GM12878 (cell line): Measurements from ENCODE around the gene COPS3. TPM values are rescaled to one million over a fixed set of nuclear protein-coding genes. Genes with fewer than 3 reads are reported as not detected.

Experiments
- ATAC-seq: fragments of 200-7000 bp; cut with Tn5 transposase; 3 replicates; pipeline ENCODE4 v1.9.1; 2020; ENCODE audit warnings: mild to moderate bottlenecking, moderate library complexity
- BruUV-seq: library from RNA; stranded (reverse); fragments of 400-500 nt; replicated peaks from 2 replicates; lab custom pipeline; 2021; lab: Mats Ljungman, UMichigan
- CTCF ChIA-PET: fragments of 300-600 bp; sonication (Branson Sonifier 250); formaldehyde crosslinking; extraction: SDS; loops from one replicate; lab custom pipeline; 2021; ENCODE audit warnings: inconsistent platforms; lab: Yijun Ruan, JAX
- POLR2A ChIA-PET: fragments of 350-600 bp; formaldehyde crosslinking; extraction: SDS; loops from one replicate; lab custom pipeline; 2021; ENCODE audit warnings: inconsistent platforms; lab: Charles Lee
- RAD21 ChIA-PET: fragments of 300-600 bp; sonication (Branson Sonifier 250); formaldehyde crosslinking; loops from one replicate; lab custom pipeline; 2023; ENCODE audit warnings: antibody characterized with exemption; ENCODE audit not compliant: unreplicated experiment; lab: Charles Lee
- SMC1A ChIA-PET: fragments of 300-600 bp; sonication (Branson Sonifier 250); formaldehyde crosslinking; loops from one replicate; lab custom pipeline; 2023; ENCODE audit not compliant: unreplicated experiment, uncharacterized antibody; lab: Charles Lee
- DNase-seq: peaks from one replicate; pipeline ENCODE4 v3.0.0-alpha.2; 2011; ENCODE audit warnings: low read depth, low spot score
- FAIRE-seq: peaks from 3 replicates; lab custom pipeline; 2011; peaks lifted over from hg19 to GRCh38; lab: Jason Lieb, UNC
- H2AFZ ChIP-seq: 2 replicates; pipeline ENCODE4 v1.6.0; 2011; ENCODE audit warnings: low read depth, low read length, control low read depth; ENCODE audit not compliant: control insufficient read depth
- H3K27ac ChIP-seq: 2 replicates; pipeline ENCODE4 v1.5.1; 2011; ENCODE audit warnings: control low read depth; ENCODE audit not compliant: control insufficient read depth, insufficient read depth
- H3K27me3 ChIP-seq, 2 experiments: replicated peaks in 1 of 2; 2 replicates each; pipeline versions ENCODE4 v1.6.0 to v1.6.1; 2011; ENCODE audit warnings: low read length in 1 of 2; ENCODE audit not compliant: control insufficient read depth in 2 of 2, insufficient read depth in 2 of 2
- H3K36me3 ChIP-seq, 2 experiments: 2 replicates each; pipeline ENCODE4 v1.5.1; 2011; ENCODE audit warnings: low read length in 1 of 2; ENCODE audit not compliant: control insufficient read depth in 2 of 2, insufficient read depth in 2 of 2
- H3K4me1 ChIP-seq: 2 replicates; pipeline ENCODE4 v1.6.1; 2011; ENCODE audit warnings: mild to moderate bottlenecking, low read length, moderate library complexity, mixed read lengths; ENCODE audit not compliant: control insufficient read depth, insufficient read depth
- H3K4me2 ChIP-seq: 2 replicates; pipeline ENCODE4 v1.6.0; 2011; ENCODE audit warnings: control low read depth; ENCODE audit not compliant: control insufficient read depth, insufficient read depth
- H3K4me3 ChIP-seq: fragments of 200-600 bp; sonication (generic); 2 replicates; pipeline ENCODE4 v1.5.1; 2016
- H3K79me2 ChIP-seq: 2 replicates; pipeline ENCODE4 v1.6.0; 2011; ENCODE audit warnings: low read length; ENCODE audit not compliant: control insufficient read depth, insufficient read depth
- H3K9ac ChIP-seq: 2 replicates; pipeline ENCODE4 v1.8.0; 2011; ENCODE audit warnings: low read length, control low read depth, mixed read lengths; ENCODE audit not compliant: control insufficient read depth, insufficient read depth
- H3K9me3 ChIP-seq: replicated peaks from 3 replicates; pipeline ENCODE4 v1.5.1; 2011; ENCODE audit warnings: mild to moderate bottlenecking, low read length; ENCODE audit not compliant: control insufficient read depth, insufficient read depth
- H4K20me1 ChIP-seq: 2 replicates; pipeline ENCODE4 v1.6.0; 2011; ENCODE audit not compliant: control insufficient read depth, insufficient read depth
- BMI1 ChIP-seq: fragments of 450-650 bp; IDR thresholded peaks from 2 replicates; pipeline ENCODE4 v1.6.1; 2016; ENCODE audit warnings: mild to moderate bottlenecking, moderate library complexity, borderline replicate concordance
- CHD1 ChIP-seq: IDR thresholded peaks from 2 replicates; pipeline ENCODE4 v1.6.1; 2012; ENCODE audit warnings: low read depth, low read length, improper control_type of control experiment
- CREB1 ChIP-seq: IDR thresholded peaks from 2 replicates; pipeline ENCODE4 v1.6.1; 2012; ENCODE audit warnings: low read depth, mild to moderate bottlenecking, inconsistent platforms
- CREM ChIP-seq: IDR thresholded peaks from 2 replicates; pipeline ENCODE4 v1.6.1; 2014; ENCODE audit warnings: antibody characterized with exemption, low read depth
- CUX1 ChIP-seq: IDR thresholded peaks from 2 replicates; pipeline ENCODE4 v1.6.1; 2012; ENCODE audit warnings: improper control_type of control experiment, low read depth, low read length; ENCODE audit not compliant: insufficient replicate concordance
- ELK1 ChIP-seq: IDR thresholded peaks from 2 replicates; pipeline ENCODE4 v1.6.1; 2012; ENCODE audit warnings: low read depth, low read length, improper control_type of control experiment
- GABPA ChIP-seq: IDR thresholded peaks from 2 replicates; pipeline ENCODE4 v1.6.1; 2014; ENCODE audit warnings: antibody characterized with exemption, low read depth, mild to moderate bottlenecking, inconsistent platforms
- HDGF ChIP-seq: fragments of 450-650 bp; IDR thresholded peaks from 2 replicates; pipeline ENCODE4 v1.6.1; 2016; ENCODE audit warnings: antibody characterized with exemption
- JUND ChIP-seq: IDR thresholded peaks from 2 replicates; pipeline ENCODE4 v1.6.1; 2012; ENCODE audit warnings: low read depth, mild to moderate bottlenecking, low read length, improper control_type of control experiment, moderate library complexity
- MXI1 ChIP-seq: fragments of 150-350 bp; IDR thresholded peaks from 2 replicates; pipeline ENCODE4 v1.6.1; 2011; ENCODE audit warnings: low read depth, mild to moderate bottlenecking, inconsistent platforms, low read length, improper control_type of control experiment
- NKRF ChIP-seq: fragments of 450-650 bp; conservative IDR thresholded peaks from 2 replicates; pipeline ENCODE4 v1.6.1; 2017; ENCODE audit warnings: mild to moderate bottlenecking, moderate library complexity
- POLR2AphosphoS5 ChIP-seq: IDR thresholded peaks from 2 replicates; pipeline ENCODE4 v1.6.1; 2011; ENCODE audit warnings: mild to moderate bottlenecking, low read length, inconsistent platforms
- RAD21 ChIP-seq: IDR thresholded peaks from 2 replicates; pipeline ENCODE4 v1.6.1; 2011; ENCODE audit warnings: mild to moderate bottlenecking, low read depth, low read length, moderate library complexity; ENCODE audit not compliant: insufficient read depth
- SIX5 ChIP-seq: IDR thresholded peaks from 2 replicates; pipeline ENCODE4 v1.6.1; 2011; ENCODE audit warnings: mild to moderate bottlenecking, low read depth, low read length, moderate library complexity; ENCODE audit not compliant: severe bottlenecking
- SPI1 ChIP-seq: IDR thresholded peaks from 2 replicates; pipeline ENCODE4 v1.6.1; 2011; ENCODE audit warnings: low read depth, mild to moderate bottlenecking, low read length, moderate library complexity, borderline replicate concordance; ENCODE audit not compliant: insufficient read depth
- TAF1 ChIP-seq: IDR thresholded peaks from 2 replicates; pipeline ENCODE4 v1.6.1; 2011; ENCODE audit warnings: mild to moderate bottlenecking, low read depth, low read length, borderline replicate concordance
- ZNF207 ChIP-seq: fragments of 450-650 bp; IDR thresholded peaks from 2 replicates; pipeline ENCODE4 v1.6.1; 2014; ENCODE audit warnings: antibody characterized with exemption, mild to moderate bottlenecking, borderline replicate concordance
- WGBS: methylation state at CpG from one replicate; pipeline ENCODE4 v1.1.6; 2016; ENCODE audit warnings: low lambda C conversion rate; ENCODE audit not compliant: insufficient replicate concordance, insufficient coverage; ENCODE audit errors: missing lambda C conversion rate; 5-methylcytosine and 5-hydroxymethylcytosine counted together
- in situ Hi-C: fragments of 300-500 bp; cut with MboI; formaldehyde crosslinking; loops from 9 replicates; pipeline ENCODE4 v1.14.3; 2018; ENCODE audit warnings: mixed read lengths
- intact Hi-C: fragments of 100-400 bp; cut with micrococcal nuclease; formaldehyde crosslinking; loops from one replicate; pipeline ENCODE4 v1.14.2; 2022; ENCODE audit not compliant: unreplicated experiment
- polyA plus RNA-seq, 11 experiments: library from polyadenylated mRNA; depleted of rRNA in 4 of 11; unstranded in 6 of 11; stranded (reverse) in 5 of 11; fragments of >200 nt; fragmentation: Nextera tagmentation in 4 of 11; fragmentation: Illumina TruSeq in 1 of 11; extraction: Ambion mirVana in 4 of 11; extraction: Trizol in 1 of 11; gene quantifications; 1 replicate in 1 of 11; 2 replicates in 10 of 11; pipeline versions ENCODE4 v1.2.1 to v1.2.3, GENCODE V29; 2011 to 2016; ENCODE audit warnings: inconsistent platforms in 2 of 11, missing spikeins in 2 of 11, low read depth in 1 of 11
- total RNA-seq, 4 experiments: library from RNA; depleted of rRNA in 3 of 4; stranded (reverse); fragments of >200 nt in 3 of 4; fragmentation: Illumina TruSeq in 1 of 4; extraction: Trizol in 1 of 4; gene quantifications; 2 replicates each; pipeline versions ENCODE4 v1.2.1 to v1.2.3, GENCODE V29; 2013 to 2021

COPS3 gene
- total and polyA plus RNA-seq, 10 of the 15 experiments (the other 5 are each of a cell fraction or from before 2014, with no cell fraction given): 99.7 to 187 (median 133) TPM

GRCh38 chr17:17207998-17208397 lies 73.0 kb downstream of the COPS3 start:
- CTCF ChIA-PET: interaction anchor here (0.6 kb wide), 1 partner anchor 43 kb away, joined by 3 read pairs; no protein-coding TSS in a partner anchor
- 82% methylated on average over 8 of the region's 8 CpGs for WGBS
- Histone ChIP-seq H3K4me2 (no peak overlapping the region), H4K20me1 (no peaks in the 10 kb centered on the region), H3K4me3 (no peak overlapping the region), H3K36me3 (peaks cover 2 to 4% of the 10 kb centered on the region in 2 experiments; a peak in 3 of 4 replicates), H2AFZ (no peak overlapping the region), H3K9me3 (no peaks in the 10 kb centered on the region), H3K79me2 (peaks cover 26% of the 10 kb centered on the region), H3K27ac (no peak overlapping the region), H3K27me3 (no peaks in the 10 kb centered on the region), H3K4me1 (peaks cover 9% of the 10 kb centered on the region; the same call in 1 of the 2 replicates), H3K9ac (no peak overlapping the region)
- BruUV-seq: no TSS peak
- FAIRE-seq (no peak), ATAC-seq (no peak), DNase-seq (no peak)
- in situ Hi-C loops (no loop called here), intact Hi-C loops (loop anchor here (10.0 kb wide), 2 partner anchors 97 to 203 kb away; partner anchors contain the start of gene NT5M)
- RAD21 ChIA-PET: interaction anchor here (0.8 to 1.0 kb wide), 2 partner anchors 32 to 217 kb away, joined by 3 read pairs; no protein-coding TSS in a partner anchor
- POLR2A ChIA-PET: interaction anchor here (0.7 kb wide), 1 partner anchor 29 kb away, joined by 3 read pairs; the partner anchor contains the start of gene FLCN
- SMC1A ChIA-PET: no interaction called here
- TF ChIP-seq SPI1 (no peak), CREM (no peak), ZNF207 (no peak), CREB1 (no peak), NKRF (no peak), RAD21 (no peak), POLR2AphosphoS5 (no peak), GABPA (no peak), HDGF (no peak), BMI1 (no peak), CHD1 (no peak), JUND (no peak), ELK1 (no peak), CUX1 (no peak), TAF1 (no peak), SIX5 (no peak), MXI1 (no peak)
